Heart right ventricle (tissue), 16 donors: Measurements from ENCODE around the gene SLC26A9. TPM values are rescaled to one million over a fixed set of nuclear protein-coding genes. Genes with fewer than 3 reads are reported as not detected.

Experiments used
- ATAC-seq, 8 donors: fragments of 200-7000 bp; cut with Tn5 transposase; one replicate each; pipeline ENCODE4 v1.9.1; 2020; ENCODE audit warnings: mild to moderate bottlenecking in 8 of 8, moderate library complexity in 8 of 8, moderate number of reproducible peaks in 1 of 8
- DNase-seq, 2 donors: peaks; one replicate each; pipeline ENCODE4 v3.0.0-alpha.2; 2020
- H3K27ac ChIP-seq, 10 donors: fragments of 200-600 bp; sonication (generic) in 2 of 10; one replicate each; pipeline versions ENCODE4 v1.5.0 to v1.8.0; 2020 to 2022; ENCODE audit warnings: mild to moderate bottlenecking in 3 of 10
- H3K27me3 ChIP-seq, 7 donors: fragments of 200-600 bp; one replicate each; pipeline ENCODE4 v1.8.0; 2021 to 2022; ENCODE audit warnings: mild to moderate bottlenecking in 2 of 7
- H3K36me3 ChIP-seq, 9 donors: fragments of 200-600 bp; sonication (generic) in 1 of 9; one replicate each; pipeline versions ENCODE4 v1.5.0 to v1.8.0; 2020 to 2022; ENCODE audit warnings: mild to moderate bottlenecking in 2 of 9
- H3K4me1 ChIP-seq, 9 donors: fragments of 200-600 bp; sonication (generic) in 1 of 9; one replicate each; pipeline versions ENCODE4 v1.5.0 to v1.8.0; 2020 to 2022; ENCODE audit warnings: mild to moderate bottlenecking in 4 of 9
- H3K4me3 ChIP-seq, 10 donors: fragments of 200-600 bp; sonication (generic) in 2 of 10; one replicate each; pipeline versions ENCODE4 v1.5.0 to v1.8.0; 2020 to 2022; ENCODE audit warnings: mild to moderate bottlenecking in 7 of 10, moderate library complexity in 2 of 10
- H3K9me3 ChIP-seq, 11 donors: fragments of 200-600 bp in 10 of 11; sonication (generic) in 2 of 11; one replicate each; pipeline versions ENCODE4 v1.5.0 to v1.8.0; 2013 to 2022; ENCODE audit warnings: mild to moderate bottlenecking in 2 of 11, control low read depth in 1 of 11, moderate library complexity in 1 of 11
- WGBS, 2 donors: extraction: QIAGEN DNeasy Blood & Tissue Kit; methylation state at CpG; one replicate each; pipeline ENCODE4 v1.1.7; 2013; ENCODE audit warnings: inconsistent platforms in 1 of 2; 5-methylcytosine and 5-hydroxymethylcytosine counted together
- intact Hi-C, 10 donors: fragments of 100-400 bp; cut with DNase I; formaldehyde crosslinking; loops; one replicate each; pipeline versions ENCODE4 v1.11.1 to v1.14.2; 2022
- polyA plus RNA-seq, 2 donors: library from polyadenylated mRNA; stranded (reverse); fragments of 200-250 nt; gene quantifications; one replicate each; pipeline ENCODE4 v1.2.3, GENCODE V29; 2013
- total RNA-seq, 10 donors: library from RNA; stranded (reverse); fragmentation: NEBNext Ultra II Directional in 3 of 10; extraction: Animal tissue kit (Norgen Biotek cat#: 25700) in 3 of 10; gene quantifications; one replicate each; pipeline versions ENCODE4 v1.2.1 to v1.2.4, GENCODE V29; 2021 to 2023
- TF ChIP-seq, protein P1 (sequence below), 9 donors: fragments of 200-600 bp; sonication (generic) in 2 of 9; IDR thresholded peaks; one replicate each; pipeline versions ENCODE4 v1.5.0 to v1.8.0; 2021 to 2022; ENCODE audit warnings: antibody characterized with exemption in 9 of 9, mild to moderate bottlenecking in 5 of 9, moderate library complexity in 1 of 9
- donor health status: Arrhythmogenic right ventricular cardiomyopathy.
- donor health status: ischemic (EF 13 %, LVEDD 7.1; RV severe dilation, severe dysfunction).
- donor health status: healthy with polysubstance abuse.
- donor health status: DM: no; HTN: yes; CAD: no.
- donor health status: DM: no; HTN: no; CAD: no.
- donor health status: ischemic (EF 25% LVEDD 6.9; RV normal size, moderate dysfunction).
- donor health status: ischemic (EF 25% LVEDD 5.7; RV mildly dilated, moderate dysfunction).
- donor health status: healthy.
- donor health status: DM: yes; HTN: yes; CAD: no.
- donor health status: Ischemic cardiomyopathy.
- donor health status: ischemic (EF 35%, LVEDD 5.7; RV mildly dilated, moderate dysfunction).
- donor health status: nonischemic (EF 11% LVEDD 7.7; RV severe dilation, severe dysfunction).
- donor health status: DM: yes; HTN: yes; CAD: no.
- donor health status: PGD.
- donor health status: ischemic (EF 29% LVEDD 5.4; RV normal size, mild dysfunction).
- donor health status: nonischemic (EF 23%, LVEDD 6.1; RV moderate dilation, normal function).

Gene SLC26A9
- total and polyA plus RNA-seq, 12 donors = 3.3 to 41.1 (median 12.7) TPM

DNA sequence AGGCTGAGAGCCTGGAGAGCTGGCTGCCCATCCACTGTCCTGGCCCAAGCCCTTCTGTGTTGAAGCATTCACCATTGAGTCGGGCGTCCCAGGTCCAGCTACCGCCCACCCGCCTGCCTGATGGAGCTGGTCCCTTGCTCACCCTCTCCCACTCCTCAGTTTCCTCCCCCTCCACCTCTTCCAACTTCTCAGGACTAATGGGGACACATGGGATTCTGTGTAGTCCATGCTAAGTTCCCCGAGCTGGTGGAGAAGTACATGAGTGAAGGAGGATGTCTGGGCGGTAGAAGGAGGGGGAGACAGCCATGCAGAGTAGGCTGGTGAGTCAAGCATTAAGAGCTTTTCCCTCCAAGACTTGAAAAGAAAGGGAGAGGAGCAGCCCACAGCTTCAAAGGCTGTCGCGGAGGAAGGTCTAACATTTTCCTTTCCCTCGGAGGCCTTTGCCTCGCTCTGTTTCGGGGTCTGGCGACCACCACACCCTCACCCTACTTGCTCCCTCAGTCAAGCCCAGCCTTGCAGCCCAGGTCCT lies 561 bp downstream of the SLC26A9 start:
- Histone ChIP-seq H3K4me3 (no peak overlapping the region), H3K4me1 (peaks cover 0 to 19% (median 0%) of the 10 kb centered on the region in 9 donors), H3K27ac (no peak overlapping the region), H3K9me3 (no peaks in the 10 kb centered on the region), H3K27me3 (peaks cover 0 to 42% (median 0%) of the 10 kb centered on the region in 7 donors), H3K36me3 (no peaks in the 10 kb centered on the region)
- intact Hi-C loops = no loop called here
- ATAC-seq = no peak
- DNase-seq = no peak
- TF ChIP-seq, protein P1, sequence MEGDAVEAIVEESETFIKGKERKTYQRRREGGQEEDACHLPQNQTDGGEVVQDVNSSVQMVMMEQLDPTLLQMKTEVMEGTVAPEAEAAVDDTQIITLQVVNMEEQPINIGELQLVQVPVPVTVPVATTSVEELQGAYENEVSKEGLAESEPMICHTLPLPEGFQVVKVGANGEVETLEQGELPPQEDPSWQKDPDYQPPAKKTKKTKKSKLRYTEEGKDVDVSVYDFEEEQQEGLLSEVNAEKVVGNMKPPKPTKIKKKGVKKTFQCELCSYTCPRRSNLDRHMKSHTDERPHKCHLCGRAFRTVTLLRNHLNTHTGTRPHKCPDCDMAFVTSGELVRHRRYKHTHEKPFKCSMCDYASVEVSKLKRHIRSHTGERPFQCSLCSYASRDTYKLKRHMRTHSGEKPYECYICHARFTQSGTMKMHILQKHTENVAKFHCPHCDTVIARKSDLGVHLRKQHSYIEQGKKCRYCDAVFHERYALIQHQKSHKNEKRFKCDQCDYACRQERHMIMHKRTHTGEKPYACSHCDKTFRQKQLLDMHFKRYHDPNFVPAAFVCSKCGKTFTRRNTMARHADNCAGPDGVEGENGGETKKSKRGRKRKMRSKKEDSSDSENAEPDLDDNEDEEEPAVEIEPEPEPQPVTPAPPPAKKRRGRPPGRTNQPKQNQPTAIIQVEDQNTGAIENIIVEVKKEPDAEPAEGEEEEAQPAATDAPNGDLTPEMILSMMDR (IDR thresholded peaks at IDR 0.05) = no peak
- WGBS, 2 donors = 86 to 88% methylated on average over 12 of the region's 12 CpGs

DNA sequence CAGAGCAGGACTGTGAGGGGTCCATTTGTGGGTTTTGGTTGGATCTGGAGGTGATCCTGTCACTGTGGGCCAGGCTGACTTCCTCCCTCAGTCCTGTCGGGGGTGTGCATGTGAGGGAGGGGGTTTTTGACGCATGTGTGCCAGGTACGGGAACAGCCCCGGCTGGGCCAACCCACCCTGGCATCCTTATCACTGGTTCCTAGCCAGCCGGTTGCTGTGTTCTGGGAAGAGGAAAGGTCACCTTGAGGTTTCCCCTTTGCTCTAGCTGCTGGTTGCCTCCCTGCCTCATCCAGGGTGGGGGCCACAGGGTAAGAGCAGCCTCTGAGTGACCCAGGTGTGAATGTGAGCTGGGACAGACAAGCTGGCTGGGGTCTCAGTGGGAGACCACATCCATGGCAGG lies 2.5 kb downstream of the SLC26A9 start:
- Histone ChIP-seq H3K4me3 (no peak overlapping the region), H3K27ac (no peak overlapping the region), H3K36me3 (no peaks in the 10 kb centered on the region), H3K9me3 (no peaks in the 10 kb centered on the region), H3K27me3 (peaks cover 0 to 42% (median 0%) of the 10 kb centered on the region in 7 donors), H3K4me1 (peaks cover 0 to 19% (median 0%) of the 10 kb centered on the region in 9 donors)
- DNase-seq (no peak), ATAC-seq (peak; percentile 26 to 78 (median 62))
- intact Hi-C loops = no loop called here
- TF ChIP-seq, protein P1 (IDR thresholded peaks at IDR 0.05) = no peak
- WGBS, 2 donors = 41 to 53% methylated on average over 5 of the region's 5 CpGs

DNA sequence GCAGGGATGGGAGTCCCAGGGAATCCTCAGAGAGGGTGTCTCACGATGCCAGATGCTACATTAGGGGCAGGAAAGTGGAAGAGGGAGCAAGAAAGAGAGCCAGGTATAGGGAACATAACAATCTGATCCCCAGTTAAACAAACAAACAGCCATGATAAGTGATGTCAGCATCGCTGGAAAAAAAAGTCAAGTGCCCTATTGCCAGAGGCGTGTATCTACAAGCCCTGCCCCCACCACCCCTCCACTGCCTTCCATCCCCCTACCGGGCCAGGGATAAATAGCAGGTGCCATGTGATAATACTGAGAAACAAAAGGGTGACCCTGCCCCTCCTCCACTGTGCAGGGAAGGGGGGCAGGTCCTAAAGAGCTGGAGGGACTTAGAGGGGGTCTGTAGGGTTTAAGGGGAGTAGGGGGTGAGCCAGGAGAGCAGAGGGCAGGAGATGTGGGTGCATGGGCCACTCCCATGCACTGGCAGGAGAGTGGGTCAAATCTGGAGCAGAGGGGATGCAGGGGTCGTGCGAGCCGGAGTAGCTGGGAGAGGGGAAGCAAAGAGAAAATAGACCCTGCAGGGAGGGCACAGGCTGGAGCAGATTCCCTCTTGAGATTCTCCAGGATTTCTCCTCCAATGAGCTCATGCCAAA lies 3.4 kb downstream of the SLC26A9 start:
- intact Hi-C loops = no loop called here
- Histone ChIP-seq H3K9me3 (no peaks in the 10 kb centered on the region), H3K27me3 (peaks cover 0 to 42% (median 0%) of the 10 kb centered on the region in 7 donors), H3K27ac (no peak overlapping the region), H3K4me3 (no peak overlapping the region), H3K36me3 (no peaks in the 10 kb centered on the region), H3K4me1 (peaks cover 0 to 19% (median 0%) of the 10 kb centered on the region in 9 donors)
- ATAC-seq (peak in 6 of 8 donors; percentile 37 to 64 (median 49)), DNase-seq (no peak)
- TF ChIP-seq, protein P1 (IDR thresholded peaks at IDR 0.05) = peak in 1 of 9 donors; percentile 16
- WGBS, 2 donors = 50 to 55% methylated on average over 7 of the region's 7 CpGs

DNA sequence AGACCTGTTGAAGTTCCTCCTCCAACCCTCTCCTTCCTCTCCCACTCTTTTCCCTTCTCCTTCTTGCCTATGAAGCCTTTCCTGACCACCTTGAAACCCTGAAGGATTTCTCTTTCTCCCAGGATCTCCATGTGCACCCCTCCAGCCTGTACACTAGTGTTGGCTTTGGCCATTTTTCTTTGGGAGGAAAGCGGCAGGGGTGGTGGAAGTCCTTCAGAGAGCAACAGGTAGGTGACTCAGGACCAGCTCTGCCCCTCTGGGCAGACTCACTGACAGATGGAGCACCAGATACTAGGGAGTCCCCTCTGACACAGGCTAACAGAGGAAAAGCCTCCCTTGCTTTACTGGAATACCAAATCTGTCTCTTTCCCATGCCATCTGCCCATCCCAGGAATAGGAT lies 4.6 kb downstream of the SLC26A9 start:
- 96 to 97% methylated on average over 1 of the region's 1 CpG for WGBS, 2 donors
- Histone ChIP-seq H3K27ac (no peak overlapping the region), H3K27me3 (peaks cover 0 to 37% (median 0%) of the 10 kb centered on the region in 7 donors), H3K9me3 (no peaks in the 10 kb centered on the region), H3K36me3 (no peaks in the 10 kb centered on the region), H3K4me1 (peaks cover 0 to 22% (median 0%) of the 10 kb centered on the region in 9 donors), H3K4me3 (no peak overlapping the region)
- intact Hi-C loops = no loop called here
- TF ChIP-seq, protein P1 (IDR thresholded peaks at IDR 0.05) = no peak
- DNase-seq (no peak), ATAC-seq (no peak)
